A549 (cell line): Measurements from ENCODE around the gene HS6ST3. TPM values are rescaled to one million over a fixed set of nuclear protein-coding genes. Genes with fewer than 3 reads are reported as not detected.
A peak's percentile ranks its signal among the peaks of the same experiment; 100 is the strongest.
"Not testable (repeated sequence)": the region's sequence is repeated elsewhere in the genome, so short reads cannot be mapped to it uniquely, and the experiment has no call there.

Source experiments
- ATAC-seq, 2 experiments: fragments of 200-7000 bp in 1 of 2; fragments of >200 bp in 1 of 2; cut with Nextera tagmentation in 1 of 2; cut with Tn5 transposase in 1 of 2; 3 replicates each; pipeline versions ENCODE4 v1.8.0 to v1.9.1; 2018 to 2020; ENCODE audit warnings: mild to moderate bottlenecking in 1 of 2, moderate library complexity in 1 of 2
- CTCF ChIA-PET: fragments of 300-600 bp; sonication (Branson Sonifier 250); formaldehyde crosslinking; extraction: SDS; loops from one replicate; lab custom pipeline; 2021; ENCODE audit warnings: antibody characterized with exemption, inconsistent platforms; lab: Yijun Ruan, JAX
- POLR2A ChIA-PET: fragments of 350-600 bp; formaldehyde crosslinking; extraction: SDS; loops from one replicate; lab custom pipeline; 2021; ENCODE audit warnings: antibody characterized with exemption, inconsistent platforms; lab: Yijun Ruan, JAX
- DNase-seq, 2 experiments: peaks; one replicate each; pipeline versions ENCODE4 v3.0.0 to v3.0.0-alpha.2; 2011 to 2016; ENCODE audit warnings: low read depth in 1 of 2, low spot score in 1 of 2
- FAIRE-seq: peaks from 2 replicates; lab custom pipeline; 2011; peaks lifted over from hg19 to GRCh38; lab: Jason Lieb, UNC
- H3K27ac ChIP-seq, 2 experiments: fragments of >200 bp; sonication (Bioruptor Twin); formaldehyde crosslinking; 3 replicates each; pipeline ENCODE4 v1.5.1; 2016 to 2017
- H3K4me1 ChIP-seq: fragments of >200 bp; sonication (Bioruptor Twin); formaldehyde crosslinking; 3 replicates; pipeline ENCODE4 v1.6.1; 2016
- H3K4me2 ChIP-seq: fragments of >200 bp; sonication (Bioruptor Twin); formaldehyde crosslinking; 3 replicates; pipeline ENCODE4 v1.6.1; 2016
- H3K4me3 ChIP-seq: fragments of >200 bp; sonication (Bioruptor Twin); formaldehyde crosslinking; 3 replicates; pipeline ENCODE4 v1.5.1; 2016
- H3K9me3 ChIP-seq: fragments of >200 bp; sonication (Bioruptor Twin); formaldehyde crosslinking; 3 replicates; pipeline ENCODE4 v1.6.1; 2016
- CBX8 ChIP-seq: fragments of 200-600 bp; sonication (generic); IDR thresholded peaks from 2 replicates; pipeline ENCODE4 v1.6.1; 2016
- CHD2 ChIP-seq: fragments of 150-350 bp; IDR thresholded peaks from 2 replicates; pipeline ENCODE4 v1.6.1; 2014; ENCODE audit warnings: low read length; ENCODE audit not compliant: partially characterized antibody
- CHD4 ChIP-seq: fragments of 200-600 bp; sonication (generic); IDR thresholded peaks from 2 replicates; pipeline ENCODE4 v1.6.1; 2016; ENCODE audit warnings: antibody characterized with exemption, mild to moderate bottlenecking, borderline replicate concordance
- FOXS1 ChIP-seq: fragments of 250-450 bp; sonication (Bioruptor Pico); IDR thresholded peaks from 2 replicates; pipeline ENCODE4 v1.5.0; 2020; ENCODE audit warnings: mild to moderate bottlenecking, moderate library complexity
- HOXA7 ChIP-seq: fragments of 250-450 bp; sonication (Bioruptor Pico); IDR thresholded peaks from 2 replicates; pipeline ENCODE4 v1.5.0; 2020; ENCODE audit warnings: mild to moderate bottlenecking, moderate library complexity
- HOXB5 ChIP-seq: fragments of 250-450 bp; sonication (Bioruptor Pico); IDR thresholded peaks from 2 replicates; pipeline ENCODE4 v1.5.0; 2020; ENCODE audit warnings: mild to moderate bottlenecking, moderate library complexity
- MAZ ChIP-seq: fragments of 150-350 bp; IDR thresholded peaks from 2 replicates; pipeline ENCODE4 v1.6.1; 2014; ENCODE audit warnings: antibody characterized with exemption, low read depth, low read length, borderline replicate concordance
- MYC ChIP-seq: IDR thresholded peaks from 2 replicates; pipeline ENCODE4 v1.6.1; 2012; ENCODE audit warnings: mild to moderate bottlenecking, inconsistent platforms, low read length, improper control_type of control experiment, borderline replicate concordance
- NFE2L2 ChIP-seq: fragments of 150-350 bp; conservative IDR thresholded peaks from 2 replicates; pipeline ENCODE4 v1.6.1; 2014; ENCODE audit warnings: low read length
- NPAS2 ChIP-seq: fragments of 250-450 bp; sonication (Bioruptor Pico); IDR thresholded peaks from 2 replicates; pipeline ENCODE4 v1.8.0; 2022; ENCODE audit warnings: mild to moderate bottlenecking, moderate library complexity, borderline replicate concordance
- RAD21 ChIP-seq, 2 experiments: fragments of >200 bp in 1 of 2; sonication (Bioruptor Twin) in 1 of 2; formaldehyde crosslinking in 1 of 2; IDR thresholded peaks in 1 of 2; conservative IDR thresholded peaks in 1 of 2; 2 replicates in 1 of 2; 3 replicates in 1 of 2; pipeline ENCODE4 v1.6.1; 2012 to 2018; ENCODE audit warnings: inconsistent platforms in 1 of 2
- RNF2 ChIP-seq: fragments of 200-600 bp; sonication (generic); IDR thresholded peaks from 2 replicates; pipeline ENCODE4 v1.6.1; 2016; ENCODE audit warnings: low read depth, mild to moderate bottlenecking, antibody characterized with exemption, moderate library complexity, borderline replicate concordance
- TFCP2L1 ChIP-seq: fragments of 250-450 bp; sonication (Bioruptor Pico); IDR thresholded peaks from 2 replicates; pipeline ENCODE4 v1.5.0; 2021; ENCODE audit warnings: mild to moderate bottlenecking
- ZNF302 ChIP-seq: fragments of 250-450 bp; sonication (Bioruptor Pico); IDR thresholded peaks from 2 replicates; pipeline ENCODE4 v1.9.0; 2021; ENCODE audit warnings: inconsistent platforms, mild to moderate bottlenecking, moderate library complexity
- WGBS: methylation state at CpG from one replicate; pipeline ENCODE4 v1.1.6; 2017; ENCODE audit errors: missing lambda C conversion rate; 5-methylcytosine and 5-hydroxymethylcytosine counted together
- polyA minus RNA-seq: library from RNA; depleted of rRNA, polyadenylated mRNA; stranded (reverse); fragments of >200 nt; gene quantifications from 2 replicates; pipeline ENCODE4 v1.2.3, GENCODE V29; 2011; rRNA and poly(A)+ RNA removed
- polyA plus RNA-seq, 4 experiments: library from polyadenylated mRNA; depleted of rRNA in 3 of 4; stranded (reverse); fragments of >200 nt; fragmentation: RNase III in 1 of 4; extraction: RNeasy Plus Mini Kit Qiagen cat#74134 plus additional on column Dnase treatment in 1 of 4; gene quantifications; 2 replicates in 3 of 4; 3 replicates in 1 of 4; pipeline ENCODE4 v1.2.3, GENCODE V29; 2011 to 2017
- TF ChIP-seq, protein P1 (sequence below): fragments of 200-600 bp; sonication (generic); IDR thresholded peaks from 2 replicates; pipeline ENCODE4 v1.6.1; 2016; ENCODE audit warnings: antibody characterized with exemption, mild to moderate bottlenecking, moderate library complexity
- TF ChIP-seq, protein P2 (sequence below): fragments of >200 bp; sonication (Bioruptor Twin); formaldehyde crosslinking; IDR thresholded peaks from 3 replicates; pipeline ENCODE4 v1.6.1; 2016
- TF ChIP-seq, protein P3 (sequence below): IDR thresholded peaks from 2 replicates; pipeline ENCODE4 v1.6.1; 2012; ENCODE audit warnings: low read depth, borderline replicate concordance
- TF ChIP-seq, protein P4 (sequence below): fragments of 450-650 bp; IDR thresholded peaks from 2 replicates; pipeline ENCODE4 v1.6.1; 2014; ENCODE audit warnings: antibody characterized with exemption

Gene HS6ST3
- polyA plus RNA-seq (2011; rRNA removed) (not detected in 2 replicates), polyA plus RNA-seq (2017; fragmentation: RNase III; extraction: RNeasy Plus Mini Kit Qiagen cat#74134 plus additional on column Dnase treatment) (not detected in 3 replicates), polyA minus RNA-seq (not detected in 2 replicates)
- polyA plus RNA-seq (2012; cell fraction: cytosol; rRNA removed), result not detected in 2 replicates
- not detected in 2 replicates for polyA plus RNA-seq (2012; cell fraction: nucleus; rRNA removed)

DNA sequence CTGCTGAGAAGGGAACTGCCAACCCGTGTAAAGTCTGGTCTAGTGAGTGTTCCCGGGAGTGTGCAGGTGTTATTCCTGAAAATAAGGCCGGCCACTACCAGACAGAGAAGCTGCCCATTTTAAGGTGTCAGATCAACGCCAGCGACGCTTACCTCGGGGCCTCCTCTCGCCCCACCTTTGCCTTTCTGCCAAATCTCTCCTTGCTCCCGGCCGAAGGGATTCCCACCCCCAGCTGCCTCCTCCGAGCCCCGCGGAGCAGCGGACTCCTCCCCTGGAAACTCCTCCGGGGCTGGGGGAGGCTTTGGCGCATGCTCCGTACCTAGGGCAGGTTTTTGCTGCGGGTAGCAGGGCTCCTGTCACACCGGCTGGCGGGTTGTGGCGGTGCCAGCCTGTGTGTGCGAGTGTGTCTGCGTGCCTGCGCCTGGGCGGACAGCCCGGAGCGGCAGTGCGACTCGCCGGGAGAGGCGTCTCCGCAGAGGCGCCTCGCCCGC lies at the start of gene HS6ST3:
Gene HS6ST3 (plus strand): TSS at position 359 of the 491 bp plus-strand sequence.
- H3K4me3 ChIP-seq, result peak within 1 kb of the TSS; percentile 57
- CTCF ChIA-PET, result no interaction called here
- DNase-seq (peak; percentile 16 to 31), FAIRE-seq (no peak), ATAC-seq (peak; percentile 55 to 83)
- H3K4me1 ChIP-seq, result peaks cover 4% of the 10 kb centered on the region; the same call in 2 of the 3 replicates
- H3K4me2 ChIP-seq, result peak within 1 kb of the TSS; percentile 98
- TF ChIP-seq RNF2, result 0 out of 2 replicates have a peak, but pooled peaks have one; percentile 19
- no peak for TF ChIP-seq MYC
- no peak for TF ChIP-seq HOXA7 (CRISPR knock-in tag)
- no peak for TF ChIP-seq TFCP2L1 (CRISPR knock-in tag)
- TF ChIP-seq, protein P1, sequence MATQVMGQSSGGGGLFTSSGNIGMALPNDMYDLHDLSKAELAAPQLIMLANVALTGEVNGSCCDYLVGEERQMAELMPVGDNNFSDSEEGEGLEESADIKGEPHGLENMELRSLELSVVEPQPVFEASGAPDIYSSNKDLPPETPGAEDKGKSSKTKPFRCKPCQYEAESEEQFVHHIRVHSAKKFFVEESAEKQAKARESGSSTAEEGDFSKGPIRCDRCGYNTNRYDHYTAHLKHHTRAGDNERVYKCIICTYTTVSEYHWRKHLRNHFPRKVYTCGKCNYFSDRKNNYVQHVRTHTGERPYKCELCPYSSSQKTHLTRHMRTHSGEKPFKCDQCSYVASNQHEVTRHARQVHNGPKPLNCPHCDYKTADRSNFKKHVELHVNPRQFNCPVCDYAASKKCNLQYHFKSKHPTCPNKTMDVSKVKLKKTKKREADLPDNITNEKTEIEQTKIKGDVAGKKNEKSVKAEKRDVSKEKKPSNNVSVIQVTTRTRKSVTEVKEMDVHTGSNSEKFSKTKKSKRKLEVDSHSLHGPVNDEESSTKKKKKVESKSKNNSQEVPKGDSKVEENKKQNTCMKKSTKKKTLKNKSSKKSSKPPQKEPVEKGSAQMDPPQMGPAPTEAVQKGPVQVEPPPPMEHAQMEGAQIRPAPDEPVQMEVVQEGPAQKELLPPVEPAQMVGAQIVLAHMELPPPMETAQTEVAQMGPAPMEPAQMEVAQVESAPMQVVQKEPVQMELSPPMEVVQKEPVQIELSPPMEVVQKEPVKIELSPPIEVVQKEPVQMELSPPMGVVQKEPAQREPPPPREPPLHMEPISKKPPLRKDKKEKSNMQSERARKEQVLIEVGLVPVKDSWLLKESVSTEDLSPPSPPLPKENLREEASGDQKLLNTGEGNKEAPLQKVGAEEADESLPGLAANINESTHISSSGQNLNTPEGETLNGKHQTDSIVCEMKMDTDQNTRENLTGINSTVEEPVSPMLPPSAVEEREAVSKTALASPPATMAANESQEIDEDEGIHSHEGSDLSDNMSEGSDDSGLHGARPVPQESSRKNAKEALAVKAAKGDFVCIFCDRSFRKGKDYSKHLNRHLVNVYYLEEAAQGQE, result no peak
- POLR2A ChIA-PET, result no interaction called here
- no peaks in the 10 kb centered on the region for H3K9me3 ChIP-seq
- peak within 1 kb of the TSS in 1 of 2 experiments; percentile 55; a peak in 2 of 6 replicates for H3K27ac ChIP-seq
- 0% methylated on average over 8 of the region's 35 CpGs for WGBS

DNA sequence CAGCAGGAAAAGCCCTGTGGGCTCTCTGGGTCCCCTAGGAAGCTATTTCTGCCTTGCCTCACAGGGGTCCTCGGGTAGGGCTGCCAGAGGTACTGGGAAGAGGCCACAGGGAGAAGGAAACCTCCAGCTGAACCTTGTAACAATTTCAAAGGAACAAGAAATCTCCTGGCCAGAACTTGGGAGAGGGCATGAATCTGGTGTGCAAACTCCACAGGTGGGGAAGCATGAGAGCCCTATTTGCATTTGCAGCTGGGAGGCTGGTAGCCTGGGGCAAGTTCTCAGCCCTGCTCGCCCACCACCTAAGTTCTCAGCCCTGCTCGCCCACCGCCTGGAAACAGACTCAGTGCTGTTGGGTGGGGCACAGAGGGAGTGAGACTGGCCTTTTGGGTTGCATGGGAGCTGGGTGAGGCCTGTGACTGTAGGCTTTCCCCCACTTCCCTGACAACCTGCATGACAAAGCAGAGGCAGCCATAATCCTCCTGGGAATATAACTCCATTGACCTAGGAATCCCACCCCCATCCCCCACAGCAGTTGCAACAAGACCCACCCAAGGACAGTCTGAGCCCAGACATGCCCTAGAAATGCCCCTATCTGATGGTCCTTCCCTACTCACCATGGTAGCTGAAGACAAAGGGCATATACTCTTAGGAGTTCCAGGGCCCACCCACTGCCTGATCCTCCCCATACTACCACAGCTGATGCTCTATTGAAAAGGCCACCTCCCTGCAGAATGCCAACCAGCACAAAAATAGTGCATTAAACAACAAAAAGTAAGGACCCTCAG lies 48.4 kb upstream of the HS6ST3 start:
- FAIRE-seq (no peak), ATAC-seq (no peak), DNase-seq (no peak)
- POLR2A ChIA-PET, result interaction anchor here (2.0 kb wide), 1 partner anchor 12 kb away, joined by 6 read pairs; the partner anchor contains the start of gene UGGT2
- Histone ChIP-seq H3K27ac (no peak overlapping the region), H3K4me3 (no peak overlapping the region), H3K4me1 (no peaks in the 10 kb centered on the region), H3K9me3 (no peaks in the 10 kb centered on the region), H3K4me2 (no peak overlapping the region)
- WGBS, result 80% methylated on average over 1 of the region's 4 CpGs
- CTCF ChIA-PET, result interaction anchor here (0.9 to 1.2 kb wide), 2 partner anchors 11 to 22 kb away, joined by 3 read pairs; partner anchors contain the start of gene UGGT2
- no peak for TF ChIP-seq RAD21 (conservative IDR thresholded peaks at IDR 0.05 in 1 of 2, IDR thresholded peaks at IDR 0.05 in 1 of 2)
- TF ChIP-seq NPAS2 (CRISPR knock-in tag), result no peak
- TF ChIP-seq, protein P2, sequence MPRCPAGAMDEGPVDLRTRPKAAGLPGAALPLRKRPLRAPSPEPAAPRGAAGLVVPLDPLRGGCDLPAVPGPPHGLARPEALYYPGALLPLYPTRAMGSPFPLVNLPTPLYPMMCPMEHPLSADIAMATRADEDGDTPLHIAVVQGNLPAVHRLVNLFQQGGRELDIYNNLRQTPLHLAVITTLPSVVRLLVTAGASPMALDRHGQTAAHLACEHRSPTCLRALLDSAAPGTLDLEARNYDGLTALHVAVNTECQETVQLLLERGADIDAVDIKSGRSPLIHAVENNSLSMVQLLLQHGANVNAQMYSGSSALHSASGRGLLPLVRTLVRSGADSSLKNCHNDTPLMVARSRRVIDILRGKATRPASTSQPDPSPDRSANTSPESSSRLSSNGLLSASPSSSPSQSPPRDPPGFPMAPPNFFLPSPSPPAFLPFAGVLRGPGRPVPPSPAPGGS, result no peak
- TF ChIP-seq TFCP2L1 (CRISPR knock-in tag), result no peak

DNA sequence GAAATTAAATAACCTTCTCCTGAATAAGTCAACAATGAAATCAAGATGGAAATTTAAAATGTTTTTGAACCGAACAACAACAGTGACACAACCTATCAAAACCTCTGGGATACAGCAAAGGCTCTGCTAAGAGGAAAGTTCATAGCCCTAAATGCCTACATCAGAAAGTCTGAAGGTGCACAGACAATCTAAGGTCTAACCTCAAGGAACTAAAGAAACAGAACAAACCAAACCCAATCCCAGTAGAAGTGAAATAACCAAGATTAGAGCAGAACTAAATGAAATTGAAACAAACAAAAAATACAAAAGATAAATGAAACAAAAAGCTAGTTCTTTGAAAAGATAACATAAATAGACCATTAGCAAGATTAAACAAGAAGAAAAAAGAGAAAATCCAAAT lies 45.7 kb upstream of the HS6ST3 start:
- TF ChIP-seq RNF2, result no peak
- TF ChIP-seq, protein P3, sequence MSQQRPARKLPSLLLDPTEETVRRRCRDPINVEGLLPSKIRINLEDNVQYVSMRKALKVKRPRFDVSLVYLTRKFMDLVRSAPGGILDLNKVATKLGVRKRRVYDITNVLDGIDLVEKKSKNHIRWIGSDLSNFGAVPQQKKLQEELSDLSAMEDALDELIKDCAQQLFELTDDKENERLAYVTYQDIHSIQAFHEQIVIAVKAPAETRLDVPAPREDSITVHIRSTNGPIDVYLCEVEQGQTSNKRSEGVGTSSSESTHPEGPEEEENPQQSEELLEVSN, result no peak
- TF ChIP-seq TFCP2L1 (CRISPR knock-in tag), result no peak
- TF ChIP-seq, protein P4, sequence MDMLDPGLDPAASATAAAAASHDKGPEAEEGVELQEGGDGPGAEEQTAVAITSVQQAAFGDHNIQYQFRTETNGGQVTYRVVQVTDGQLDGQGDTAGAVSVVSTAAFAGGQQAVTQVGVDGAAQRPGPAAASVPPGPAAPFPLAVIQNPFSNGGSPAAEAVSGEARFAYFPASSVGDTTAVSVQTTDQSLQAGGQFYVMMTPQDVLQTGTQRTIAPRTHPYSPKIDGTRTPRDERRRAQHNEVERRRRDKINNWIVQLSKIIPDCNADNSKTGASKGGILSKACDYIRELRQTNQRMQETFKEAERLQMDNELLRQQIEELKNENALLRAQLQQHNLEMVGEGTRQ, result no peak
- TF ChIP-seq NFE2L2, result no peak
- no peak for TF ChIP-seq CBX8
- no peak for TF ChIP-seq MAZ
- no peak for TF ChIP-seq CHD2
- TF ChIP-seq FOXS1 (CRISPR knock-in tag), result no peak
- no peak for TF ChIP-seq CHD4
- TF ChIP-seq ZNF302 (CRISPR knock-in tag), result no peak
- TF ChIP-seq HOXB5 (CRISPR knock-in tag), result no peak
- TF ChIP-seq, all 56 proteins: peak for 0
- no peak overlapping the region for H3K4me3 ChIP-seq
- no peaks in the 10 kb centered on the region for H3K4me1 ChIP-seq
- FAIRE-seq (no peak), ATAC-seq (no peak), DNase-seq (no peak)
- 80% methylated on average over 1 of the region's 1 CpG for WGBS
- ChIA-PET CTCF (no interaction called here), POLR2A (no interaction called here)
- no peak overlapping the region for H3K27ac ChIP-seq
- H3K4me2 ChIP-seq, result no peak overlapping the region
- no peaks in the 10 kb centered on the region for H3K9me3 ChIP-seq

DNA sequence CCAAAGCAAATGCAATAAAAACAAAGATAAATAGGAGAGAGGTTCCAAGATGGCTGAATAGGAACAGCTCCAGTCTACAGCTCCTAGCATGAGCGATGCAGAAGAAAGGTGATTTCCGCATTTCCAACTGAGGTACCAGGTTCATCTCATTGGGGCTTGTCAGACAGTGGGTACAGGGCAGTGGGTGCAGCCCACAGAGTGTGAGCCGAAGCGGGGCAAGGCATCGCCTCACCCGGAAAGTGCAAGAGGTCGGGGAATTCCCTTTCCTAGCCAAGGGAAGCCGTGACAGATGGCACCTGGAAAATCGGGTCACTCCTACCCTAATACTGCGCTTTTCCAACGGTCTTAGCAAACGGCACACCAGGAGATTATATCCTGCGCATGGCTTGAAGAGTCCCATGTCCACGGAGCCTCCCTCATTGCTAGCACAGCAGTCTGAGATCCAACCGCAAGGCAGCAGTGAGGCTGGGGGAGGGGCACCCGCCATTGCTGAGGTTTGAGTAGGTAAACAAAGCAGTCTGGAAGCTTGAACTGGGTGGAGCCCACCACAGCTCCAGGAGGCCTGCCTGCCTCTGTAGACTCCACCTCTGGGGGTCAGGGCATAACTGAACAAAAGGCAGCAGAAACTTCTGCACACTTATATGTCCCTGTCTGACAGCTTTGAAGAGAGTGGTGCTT lies 43.3 kb upstream of the HS6ST3 start:
- H3K4me1 ChIP-seq, H3K4me3 ChIP-seq, FAIRE-seq, POLR2A ChIA-PET, H3K9me3 ChIP-seq, CTCF ChIA-PET, ATAC-seq, DNase-seq, H3K27ac ChIP-seq, H3K4me2 ChIP-seq: not testable (repeated sequence)
- WGBS, result 97% methylated on average over 15 of the region's 16 CpGs
